Naive thymus-derived CD8-positive, alpha-beta T cell (primary cell): ENCODE data around the gene RNF44. TPM values are rescaled to one million over a fixed set of nuclear protein-coding genes. Genes with fewer than 3 reads are reported as not detected.

Source experiments
- ATAC-seq, 2 donors: fragments of 150-1000 bp; cut with Tn5 transposase in 1 of 2; sonication (Bioruptor Pico), chemical (Tn5 transposase) in 1 of 2; 1 replicate in 1 of 2; 2 replicates in 1 of 2; pipeline ENCODE4 v1.10.0; 2021; ENCODE audit warnings: mild to moderate bottlenecking in 2 of 2, moderate library complexity in 2 of 2
- POLR2A ChIA-PET: fragments of 350-600 bp; sonication (Branson Sonifier 250); formaldehyde crosslinking; loops from one replicate; lab custom pipeline; 2021; ENCODE audit warnings: antibody characterized with exemption; lab: Charles Lee
- DNase-seq, 10 donors: peaks; one replicate each; pipeline versions ENCODE4 v3.0.0 to v3.0.0-alpha.2; 2020 to 2022
- H3K27ac Mint-ChIP-seq, 10 donors: one replicate each; pipeline ENCODE4 v1.8.0; 2020 to 2022; ENCODE audit warnings: mild to moderate bottlenecking in 10 of 10, mixed read lengths in 10 of 10, moderate library complexity in 4 of 10, inconsistent platforms in 1 of 10
- H3K27me3 Mint-ChIP-seq, 5 donors: one replicate each; pipeline ENCODE4 v1.8.0; 2021 to 2022; ENCODE audit warnings: mixed read lengths in 5 of 5
- H3K36me3 Mint-ChIP-seq, 3 donors: one replicate each; pipeline ENCODE4 v1.8.0; 2020 to 2022; ENCODE audit warnings: mixed read lengths in 3 of 3, mild to moderate bottlenecking in 2 of 3, inconsistent platforms in 1 of 3
- H3K4me1 Mint-ChIP-seq, 4 donors: one replicate each; pipeline ENCODE4 v1.8.0; 2021 to 2022; ENCODE audit warnings: mixed read lengths in 4 of 4
- H3K4me3 Mint-ChIP-seq, 10 donors: one replicate each; pipeline ENCODE4 v1.8.0; 2020 to 2022; ENCODE audit warnings: mild to moderate bottlenecking in 10 of 10, mixed read lengths in 10 of 10, moderate library complexity in 6 of 10, inconsistent platforms in 1 of 10
- H3K9me3 Mint-ChIP-seq, 9 donors: one replicate each; pipeline ENCODE4 v1.8.0; 2020 to 2022; ENCODE audit warnings: mixed read lengths in 9 of 9, mild to moderate bottlenecking in 3 of 9, inconsistent platforms in 1 of 9, moderate library complexity in 1 of 9
- polyA plus RNA-seq, 3 donors: library from polyadenylated mRNA; unstranded; fragments of 300-500 nt; fragmentation: Illumina TruSeq; gene quantifications; one replicate each; pipeline ENCODE4 v1.2.3, GENCODE V29; 2021
- total RNA-seq, 8 experiments: library from RNA in 2 of 8; stranded (reverse) in 2 of 8; gene quantifications; one replicate each; pipeline ENCODE4 v1.2.3 and lab custom pipeline; 2021 to 2026

Gene RNF44
- total and polyA plus RNA-seq, 5 experiments from 2014 or later = 1.2 to 281 (median 4.1) TPM

DNA sequence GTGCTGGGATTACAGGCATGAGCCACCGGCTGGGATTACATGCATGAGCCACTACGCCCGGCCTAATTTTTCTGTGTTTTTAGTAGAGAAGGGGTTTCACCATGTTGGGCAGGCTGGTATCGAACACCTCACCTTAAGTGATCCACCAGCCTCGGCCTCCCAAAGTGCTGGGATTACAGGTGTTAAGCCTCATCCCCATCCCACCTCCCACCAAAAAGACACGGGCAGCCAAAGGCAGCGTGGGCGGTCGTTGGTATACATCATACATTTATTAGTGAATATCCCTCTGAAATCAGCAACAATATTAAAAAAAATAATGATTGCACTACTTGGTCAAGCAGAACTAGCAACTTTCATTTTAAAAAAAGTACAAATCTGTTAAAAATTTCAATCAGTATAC, 10.7 kb downstream of the RNF44 start:
- H3K4me3 Mint-ChIP-seq = peak overlapping the region in 1 of 10 donors; percentile 51
- no peaks in the 10 kb centered on the region for H3K27me3 Mint-ChIP-seq
- H3K4me1 Mint-ChIP-seq = peaks cover 25 to 61% (median 51%) of the 10 kb centered on the region in 4 donors
- ATAC-seq (no peak), DNase-seq (no peak)
- H3K36me3 Mint-ChIP-seq = peaks cover 0 to 40% (median 13%) of the 10 kb centered on the region in 3 donors
- POLR2A ChIA-PET = interaction anchor here (19.8 kb wide), 1 partner anchor 11 kb away, joined by 531 read pairs; the partner anchor contains the start of gene RNF44
- H3K27ac Mint-ChIP-seq = peak overlapping the region in 7 of 10 donors; percentile 34 to 93 (median 57)
- H3K9me3 Mint-ChIP-seq = no peaks in the 10 kb centered on the region

DNA sequence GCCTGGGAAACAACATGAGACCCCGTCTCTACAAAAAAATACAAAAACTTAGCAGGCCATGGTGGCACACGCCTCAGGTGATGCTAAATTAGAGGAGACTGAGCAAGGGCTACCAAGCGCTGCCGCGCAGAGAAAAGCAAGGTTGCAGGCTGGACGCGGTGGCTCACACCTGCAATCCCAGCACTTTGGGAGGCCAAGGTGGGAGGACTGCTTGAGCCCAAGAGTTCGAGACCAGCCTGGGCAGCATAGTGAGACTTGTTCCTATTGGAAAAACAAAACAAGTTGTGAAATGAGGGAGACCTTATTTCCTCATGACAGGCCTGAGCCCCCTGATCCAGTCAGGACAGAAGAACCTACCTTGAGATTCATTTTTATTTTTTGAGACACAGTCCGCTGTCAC, 11.5 kb downstream of the RNF44 start:
- ATAC-seq (no peak), DNase-seq (no peak)
- Mint-ChIP-seq H3K9me3 (no peaks in the 10 kb centered on the region), H3K36me3 (peaks cover 0 to 34% (median 10%) of the 10 kb centered on the region in 3 donors), H3K4me3 (no peak overlapping the region), H3K4me1 (peaks cover 22 to 60% (median 46%) of the 10 kb centered on the region in 4 donors), H3K27ac (peak overlapping the region; percentile 33 to 80 (median 73)), H3K27me3 (no peaks in the 10 kb centered on the region)
- POLR2A ChIA-PET = interaction anchor here (19.8 kb wide), 1 partner anchor 12 kb away, joined by 531 read pairs; the partner anchor contains the start of gene RNF44

DNA sequence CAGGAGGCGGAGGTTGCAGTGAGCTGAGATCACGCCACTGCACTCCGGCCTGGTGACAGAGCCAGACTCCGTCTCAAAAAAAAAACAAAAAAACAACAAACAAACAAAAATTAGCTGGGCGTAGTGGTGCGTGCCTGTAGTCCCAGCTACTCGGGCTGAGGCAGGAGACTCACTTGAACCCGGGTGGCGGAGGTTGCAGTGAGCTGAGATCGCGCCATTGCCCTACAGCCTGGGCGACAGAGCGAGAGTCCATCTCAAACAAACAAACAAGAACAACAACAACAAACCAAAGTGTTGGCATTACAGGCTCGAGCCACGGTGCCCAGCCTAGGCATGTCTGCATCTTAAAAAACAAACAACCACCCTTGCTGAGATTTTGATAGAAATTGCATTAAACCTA, 12.2 kb downstream of the RNF44 start:
- ATAC-seq (no peak), DNase-seq (no peak)
- Mint-ChIP-seq H3K9me3 (no peaks in the 10 kb centered on the region), H3K36me3 (peaks cover 0 to 32% (median 10%) of the 10 kb centered on the region in 3 donors), H3K4me3 (peak overlapping the region in 1 of 10 donors; percentile 4), H3K4me1 (peaks cover 25 to 65% (median 48%) of the 10 kb centered on the region in 4 donors), H3K27ac (peak overlapping the region in 6 of 10 donors; percentile 15 to 80 (median 49)), H3K27me3 (no peaks in the 10 kb centered on the region)
- POLR2A ChIA-PET = interaction anchor here (1.7 to 19.8 kb wide), 2 partner anchors 12 to 24 kb away, joined by 5 to 531 read pairs; partner anchors contain the start of genes CDHR2 and RNF44

DNA sequence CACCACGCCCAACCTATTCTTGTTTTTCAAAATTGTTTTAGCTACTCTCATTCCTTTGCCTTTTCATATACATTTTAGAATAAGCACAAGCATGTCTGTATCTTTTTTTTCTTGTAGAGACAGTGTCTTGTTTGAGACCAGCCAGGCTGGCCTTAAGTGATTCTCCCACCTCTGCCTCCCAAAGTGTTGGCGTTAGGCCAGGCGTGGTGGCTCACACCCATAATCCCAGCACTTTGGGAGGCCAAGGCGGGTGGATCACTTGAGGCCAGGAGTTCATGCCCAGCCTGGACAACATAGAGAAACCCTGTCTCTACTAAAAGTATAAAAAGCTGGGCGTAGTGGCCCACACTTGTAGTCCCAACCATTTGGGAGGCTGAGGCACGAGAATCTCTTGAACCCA, 13.1 kb downstream of the RNF44 start:
- Mint-ChIP-seq H3K4me1 (peaks cover 20 to 60% (median 44%) of the 10 kb centered on the region in 4 donors), H3K27ac (peak overlapping the region in 3 of 10 donors; percentile 56 to 72 (median 69)), H3K4me3 (no peak overlapping the region), H3K36me3 (peaks cover 0 to 24% (median 5%) of the 10 kb centered on the region in 3 donors), H3K9me3 (no peaks in the 10 kb centered on the region), H3K27me3 (no peaks in the 10 kb centered on the region)
- DNase-seq = no peak
- ATAC-seq = no peak
- POLR2A ChIA-PET = interaction anchor here (0.7 to 19.8 kb wide), 5 partner anchors 13 to 117 kb away, joined by 3 to 531 read pairs (median 5); partner anchors contain the start of genes CDHR2 and RNF44

DNA sequence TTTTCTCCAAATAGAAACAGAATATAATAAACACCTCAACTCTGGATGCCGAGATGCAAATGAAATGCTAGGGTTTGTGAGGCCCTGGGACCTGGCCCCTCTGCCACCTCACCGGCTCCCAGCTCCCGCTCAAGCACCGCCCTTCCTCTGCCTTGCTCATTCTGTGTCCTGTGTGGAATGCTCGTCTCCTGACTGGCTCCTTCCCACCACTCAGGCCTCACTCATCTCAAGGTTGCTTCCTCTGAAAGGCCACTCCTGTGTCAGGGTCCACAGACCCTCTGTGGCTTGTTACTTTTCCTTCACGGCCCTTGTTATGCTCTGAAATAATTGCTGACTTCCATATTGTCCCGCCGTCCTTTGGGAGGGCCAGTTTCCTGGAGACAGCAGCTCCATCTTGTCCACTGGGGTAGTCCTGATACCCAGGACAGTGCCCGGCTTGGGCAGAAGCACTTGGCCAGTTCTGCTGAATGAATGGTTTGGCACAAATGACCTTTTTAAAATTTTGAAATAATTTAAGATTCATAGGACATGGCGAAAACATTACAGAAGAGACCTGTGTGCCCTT, 15.4 kb downstream of the RNF44 start:
- Mint-ChIP-seq H3K36me3 (peaks cover 0 to 4% (median 0%) of the 10 kb centered on the region in 3 donors), H3K9me3 (no peaks in the 10 kb centered on the region), H3K27me3 (no peaks in the 10 kb centered on the region), H3K4me1 (peaks cover 13 to 46% (median 30%) of the 10 kb centered on the region in 4 donors), H3K4me3 (no peak overlapping the region), H3K27ac (peak overlapping the region in 2 of 10 donors; percentile 48 to 73)
- no peak for DNase-seq
- POLR2A ChIA-PET = interaction anchor here (19.8 kb wide), 1 partner anchor 16 kb away, joined by 531 read pairs; the partner anchor contains the start of gene RNF44
- no peak for ATAC-seq

DNA sequence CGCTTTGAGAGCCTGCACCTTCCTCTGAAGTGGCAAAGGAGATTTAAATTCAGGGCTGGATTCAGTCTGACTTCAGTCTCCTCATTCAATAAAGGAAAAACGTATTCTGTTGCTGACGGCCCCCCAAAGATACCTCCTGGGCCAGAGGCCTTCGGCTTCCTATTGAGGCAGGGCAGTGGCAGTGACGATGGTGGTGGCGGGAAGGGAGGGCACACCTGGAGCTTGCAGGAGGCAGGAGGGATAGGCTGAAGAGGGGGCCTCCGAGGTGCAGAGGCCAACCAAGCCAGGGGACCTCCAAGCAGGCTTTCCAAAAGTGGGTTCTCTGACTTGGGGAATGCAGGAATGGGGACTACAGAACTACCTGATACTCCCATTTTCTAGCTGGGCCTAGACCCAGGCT, 15.9 kb downstream of the RNF44 start:
- Mint-ChIP-seq H3K4me1 (peaks cover 13 to 48% (median 30%) of the 10 kb centered on the region in 4 donors), H3K36me3 (peaks cover 0 to 4% (median 0%) of the 10 kb centered on the region in 3 donors), H3K27me3 (no peaks in the 10 kb centered on the region), H3K4me3 (no peak overlapping the region), H3K27ac (no peak overlapping the region), H3K9me3 (no peaks in the 10 kb centered on the region)
- ATAC-seq (no peak), DNase-seq (no peak)
- POLR2A ChIA-PET = interaction anchor here (19.8 kb wide), 1 partner anchor 16 kb away, joined by 531 read pairs; the partner anchor contains the start of gene RNF44

DNA sequence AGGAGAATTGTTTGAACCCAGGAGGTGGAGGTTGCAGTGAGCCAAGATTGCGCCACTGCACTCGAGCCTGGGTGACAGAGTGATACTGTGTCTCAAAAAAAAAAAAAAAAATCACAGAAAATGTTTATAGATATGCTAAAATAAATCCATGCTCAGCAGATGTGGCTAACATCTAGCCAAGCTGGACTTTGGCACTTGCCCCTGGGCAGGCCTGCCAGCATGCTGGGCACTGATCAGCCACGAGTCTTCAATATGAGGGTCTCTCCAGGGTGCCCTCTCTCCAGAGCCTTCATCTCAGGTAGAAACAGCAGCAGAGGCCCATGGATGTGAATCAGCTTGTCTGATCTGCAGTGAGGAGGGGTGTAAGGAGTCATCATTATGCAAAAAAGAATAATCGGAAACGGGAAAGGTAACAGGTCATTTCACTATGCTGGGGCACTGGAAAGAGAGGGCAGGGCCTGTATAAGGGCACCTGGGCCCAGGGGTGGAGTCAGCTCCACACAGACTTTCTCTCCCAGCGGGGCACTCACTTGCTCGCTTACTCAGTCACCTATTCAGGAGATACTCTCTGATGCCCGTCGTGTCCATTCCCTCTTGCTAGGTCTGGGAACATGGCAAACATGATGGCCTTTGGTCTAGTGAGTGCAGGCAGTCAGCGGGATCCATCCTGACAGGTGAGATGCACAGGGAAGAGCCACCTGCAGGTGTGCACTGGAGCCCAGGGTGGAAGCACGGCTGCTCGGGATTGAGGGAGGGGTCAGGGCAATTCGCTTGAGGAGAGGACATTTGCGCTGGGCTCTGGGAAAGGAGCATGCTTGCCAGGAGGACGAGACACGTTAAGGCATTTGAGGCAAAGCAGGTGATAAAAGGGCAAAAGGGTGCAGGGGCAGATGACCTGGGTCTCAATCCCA, 17.1 kb downstream of the RNF44 start:
- Mint-ChIP-seq H3K36me3 (no peaks in the 10 kb centered on the region), H3K27me3 (no peaks in the 10 kb centered on the region), H3K4me1 (peaks cover 13 to 46% (median 30%) of the 10 kb centered on the region in 4 donors), H3K27ac (peak overlapping the region in 3 of 10 donors; percentile 36 to 82 (median 76)), H3K4me3 (no peak overlapping the region), H3K9me3 (no peaks in the 10 kb centered on the region)
- ATAC-seq = no peak
- DNase-seq = no peak
- POLR2A ChIA-PET = interaction anchor here (0.5 to 19.8 kb wide), 2 partner anchors 8 to 17 kb away, joined by 5 to 531 read pairs; partner anchors contain the start of gene RNF44

DNA sequence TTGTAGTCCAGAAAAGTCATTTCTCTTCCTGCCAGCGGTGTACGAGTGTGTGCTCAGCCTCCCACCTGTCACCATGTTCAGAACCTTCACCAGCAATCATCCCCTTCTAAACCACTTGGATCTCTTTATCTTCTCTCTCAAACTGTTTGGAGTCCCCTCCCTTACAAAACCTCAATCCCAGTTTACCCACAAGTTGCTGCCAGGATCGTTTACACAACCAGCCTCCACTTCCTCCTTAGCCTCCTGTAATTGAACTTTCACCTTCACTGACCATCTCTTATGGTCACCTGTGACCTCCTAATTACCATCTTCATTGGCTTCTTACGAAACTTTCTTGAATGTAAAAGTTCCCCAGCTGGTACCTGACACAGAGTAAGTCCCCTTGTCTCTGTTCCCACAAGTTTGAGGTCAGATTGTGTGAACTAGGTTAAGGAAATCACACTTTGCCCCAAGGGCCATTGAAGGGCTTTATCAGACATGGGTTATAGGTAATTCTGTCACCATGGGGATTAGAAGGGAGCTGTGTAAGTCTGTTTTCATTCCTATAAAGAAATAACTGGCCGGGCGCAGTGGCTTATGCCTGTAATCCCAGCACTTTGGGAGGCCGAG, 20.0 kb downstream of the RNF44 start:
- H3K27ac Mint-ChIP-seq = peak overlapping the region in 8 of 10 donors; percentile 19 to 72 (median 49)

DNA sequence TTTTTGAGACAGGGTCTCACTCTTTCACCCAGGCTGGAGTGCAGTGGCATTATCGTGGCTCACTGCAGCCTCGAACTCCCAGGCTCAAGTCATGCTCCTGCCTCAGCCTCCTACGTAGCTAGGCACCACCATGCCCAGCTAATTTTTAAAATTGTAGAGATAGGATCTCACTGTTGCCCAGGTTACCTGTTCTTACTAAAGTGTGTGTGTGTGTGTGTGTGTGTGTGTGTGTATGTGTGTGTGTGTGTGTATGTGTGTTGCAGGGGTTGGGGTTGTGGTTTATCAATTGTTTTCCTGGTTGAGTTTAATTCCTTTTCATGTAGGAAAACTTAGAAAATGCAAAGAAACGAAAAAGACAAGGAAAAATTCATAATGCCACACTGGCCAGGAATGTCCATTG, 21.8 kb downstream of the RNF44 start:
- no peaks in the 10 kb centered on the region for H3K36me3 Mint-ChIP-seq
- DNase-seq (no peak), ATAC-seq (no peak)
- POLR2A ChIA-PET = interaction anchor here (1.3 to 1.6 kb wide), 2 partner anchors 15 to 22 kb away, joined by 4 read pairs; partner anchors contain the start of gene RNF44
- no peaks in the 10 kb centered on the region for H3K9me3 Mint-ChIP-seq
- no peaks in the 10 kb centered on the region for H3K27me3 Mint-ChIP-seq
- peaks cover 12 to 35% (median 21%) of the 10 kb centered on the region in 4 donors for H3K4me1 Mint-ChIP-seq
- peak overlapping the region in 1 of 10 donors; percentile 54 for H3K27ac Mint-ChIP-seq
- no peak overlapping the region for H3K4me3 Mint-ChIP-seq

More for the DNA sequence above, 20.0 kb downstream of the RNF44 start:
- ATAC-seq (no peak), DNase-seq (no peak)
- H3K4me1 Mint-ChIP-seq = peaks cover 17 to 45% (median 26%) of the 10 kb centered on the region in 4 donors
- H3K27me3 Mint-ChIP-seq = no peaks in the 10 kb centered on the region
- POLR2A ChIA-PET = interaction anchor here (0.7 to 19.8 kb wide), 3 partner anchors 15 to 39 kb away, joined by 3 to 531 read pairs (median 3); partner anchors contain the start of gene RNF44
- no peaks in the 10 kb centered on the region for H3K36me3 Mint-ChIP-seq
- H3K4me3 Mint-ChIP-seq = peak overlapping the region in 1 of 10 donors; percentile 26
- H3K9me3 Mint-ChIP-seq = no peaks in the 10 kb centered on the region

DNA sequence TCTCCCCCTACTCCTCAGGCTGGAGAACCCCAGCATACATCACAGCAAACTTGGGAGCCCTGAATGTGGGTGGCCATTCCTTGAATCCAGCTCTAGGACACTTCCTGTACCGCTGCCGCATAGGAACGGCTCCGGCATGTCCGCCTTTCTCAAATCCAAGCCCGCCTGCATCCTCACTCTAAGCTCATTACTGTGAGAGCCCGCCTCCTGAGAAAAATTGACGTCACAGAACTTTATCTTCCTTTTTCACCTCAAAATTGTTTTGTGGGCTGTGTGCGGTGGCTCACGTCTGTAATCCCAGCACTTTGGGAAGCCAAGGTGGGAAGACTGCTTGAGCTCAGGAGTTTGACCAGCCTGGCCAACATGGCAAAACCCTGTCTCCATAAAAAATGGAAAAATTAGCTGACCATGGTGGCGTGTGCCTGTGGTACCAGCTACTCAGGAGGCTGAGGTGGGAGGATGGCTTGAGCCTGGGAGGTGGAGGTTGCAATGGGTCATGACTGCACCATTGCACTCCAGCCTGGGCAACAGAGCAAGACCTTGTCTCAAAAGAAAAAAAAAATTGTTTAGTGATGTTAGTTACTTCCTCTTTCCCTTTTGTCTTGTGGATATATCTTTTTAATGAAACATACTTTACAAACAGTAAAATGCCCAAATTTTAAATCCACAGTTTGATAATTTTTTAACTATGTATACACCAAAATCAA, 22.8 kb downstream of the RNF44 start:
- Mint-ChIP-seq H3K9me3 (no peaks in the 10 kb centered on the region), H3K4me3 (no peak overlapping the region), H3K27ac (peak overlapping the region in 6 of 10 donors; percentile 46 to 80 (median 64)), H3K27me3 (no peaks in the 10 kb centered on the region), H3K4me1 (peaks cover 13 to 31% (median 20%) of the 10 kb centered on the region in 4 donors), H3K36me3 (peaks cover 0 to 1% (median 0%) of the 10 kb centered on the region in 3 donors)
- ATAC-seq = no peak
- no peak for DNase-seq
- POLR2A ChIA-PET = interaction anchor here (1.6 kb wide), 1 partner anchor 16 kb away, joined by 4 read pairs; no protein-coding TSS in a partner anchor

DNA sequence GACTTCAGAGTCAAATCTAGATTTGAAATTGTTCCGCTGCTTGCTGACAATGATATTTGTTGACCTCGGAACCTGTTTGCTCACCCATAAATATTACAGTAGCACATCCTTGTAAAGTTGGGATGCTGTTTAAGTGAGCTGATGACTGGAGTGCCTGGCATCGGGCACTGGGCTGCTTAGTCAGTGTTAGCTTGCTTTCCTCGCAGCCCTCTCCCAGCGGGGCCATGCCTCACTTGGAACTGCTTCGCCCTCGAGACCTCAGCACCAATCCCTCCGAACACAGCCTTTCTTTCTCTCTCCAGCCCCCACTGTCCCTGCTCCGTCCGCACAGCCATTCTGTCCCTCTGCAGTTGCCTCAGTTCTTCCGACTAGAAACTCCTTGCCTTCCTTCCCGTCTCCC, 23.4 kb downstream of the RNF44 start:
- POLR2A ChIA-PET = no interaction called here
- no peak overlapping the region for H3K4me3 Mint-ChIP-seq
- H3K9me3 Mint-ChIP-seq = no peaks in the 10 kb centered on the region
- H3K4me1 Mint-ChIP-seq = peaks cover 13 to 31% (median 21%) of the 10 kb centered on the region in 4 donors
- ATAC-seq (no peak), DNase-seq (no peak)
- peaks cover 0 to 8% (median 0%) of the 10 kb centered on the region in 3 donors for H3K36me3 Mint-ChIP-seq
- H3K27ac Mint-ChIP-seq = peak overlapping the region in 6 of 10 donors; percentile 46 to 80 (median 64)
- no peaks in the 10 kb centered on the region for H3K27me3 Mint-ChIP-seq
